Activated gamma-delta T cell (primary cell): ENCODE measurements around the gene ABL1.

ENCODE experiments used
- DNase-seq: peaks from one replicate; lab custom pipeline; 2025; lab: John Stamatoyannopoulos, UW

The ABL1 gene

GRCh38 chr9:130918101-130918825 is 83.2 kb downstream of the ABL1 start:
- DNase-seq, result no peak

GRCh38 chr9:130918826-130919558 is 83.9 kb downstream of the ABL1 start:
- DNase-seq, result no peak

GRCh38 chr9:130919559-130920145 is 84.6 kb downstream of the ABL1 start:
- no peak for DNase-seq

GRCh38 chr9:130920233-130920632 is 85.2 kb downstream of the ABL1 start:
- DNase-seq, result no peak

- no peak for DNase-seq
Observed at GRCh38 chr9:130920762-130921299, 85.8 kb downstream of the ABL1 start.

GRCh38 chr9:130921300-130921988 is 86.4 kb downstream of the ABL1 start:
- DNase-seq, result no peak

GRCh38 chr9:130921989-130922892 is 87.2 kb downstream of the ABL1 start:
- DNase-seq, result no peak

GRCh38 chr9:130922893-130923610 is 88.0 kb downstream of the ABL1 start:
- no peak for DNase-seq

GRCh38 chr9:130923611-130924447 is 88.8 kb downstream of the ABL1 start:
- no peak for DNase-seq

- no peak for DNase-seq
Observed at GRCh38 chr9:130924448-130924788, 89.4 kb downstream of the ABL1 start.

- no peak for DNase-seq
Observed at GRCh38 chr9:130925050-130925678, 90.1 kb downstream of the ABL1 start.

GRCh38 chr9:130927338-130927737 is 92.3 kb downstream of the ABL1 start:
- DNase-seq, result no peak

GRCh38 chr9:130927995-130928900 is 93.2 kb downstream of the ABL1 start:
- no peak for DNase-seq

GRCh38 chr9:130929571-130930038 is 94.6 kb downstream of the ABL1 start:
- DNase-seq, result no peak

GRCh38 chr9:130930132-130930803 is 95.2 kb downstream of the ABL1 start:
- DNase-seq, result no peak

GRCh38 chr9:130930804-130931349 is 95.8 kb downstream of the ABL1 start:
- DNase-seq, result no peak
